Right ventricle myocardium inferior (tissue), 1 donor: Measurements from ENCODE around the gene CRTC3. TPM values are rescaled to one million over a fixed set of nuclear protein-coding genes. Genes with fewer than 3 reads are reported as not detected.

Experiments used
- ATAC-seq: fragments of 200-7000 bp; cut with Tn5 transposase; one replicate; pipeline ENCODE4 v1.9.1; 2020; ENCODE audit warnings: mild to moderate bottlenecking, moderate library complexity
- DNase-seq: peaks from one replicate; pipeline ENCODE4 v3.0.0; 2021; ENCODE audit errors: missing footprints
- intact Hi-C: fragments of 100-400 bp; cut with DNase I; formaldehyde crosslinking; loops from one replicate; pipeline ENCODE4 v1.11.0; 2022
- total RNA-seq: library from RNA; stranded (reverse); fragmentation: NEBNext Ultra II Directional; extraction: Animal tissue kit (Norgen Biotek cat#: 25700); gene quantifications from one replicate; pipeline ENCODE4 v1.2.1, GENCODE V29; 2021
- donor health status: DM: no; HTN: yes; CAD: no; lungs with severe emphysema.

Gene CRTC3
- total RNA-seq, 1 donor from 2014 or later, result 25.8 TPM

GRCh38 chr15:90557186-90558084 lies 27.7 kb downstream of the CRTC3 start:
- DNase-seq (peak; percentile 92), ATAC-seq (peak; percentile 84)
- intact Hi-C loops, result no loop called here

- ATAC-seq, result peak; percentile 32
- intact Hi-C loops, result no loop called here
- no peak for DNase-seq
These were observed 28.4 kb downstream of the CRTC3 start for GRCh38 chr15:90558171-90558573.

GRCh38 chr15:90559119-90559518 lies 29.4 kb downstream of the CRTC3 start:
- DNase-seq (no peak), ATAC-seq (no peak)
- intact Hi-C loops, result no loop called here

- peak; percentile 73 for ATAC-seq
- no peak for DNase-seq
- intact Hi-C loops, result loop anchor here (2.0 kb wide), 1 partner anchor 30 kb away; no protein-coding TSS in a partner anchor
These were observed 30.6 kb downstream of the CRTC3 start for GRCh38 chr15:90560229-90560776.

GRCh38 chr15:90561344-90562244 lies 31.9 kb downstream of the CRTC3 start:
- intact Hi-C loops, result loop anchor here (2.0 kb wide), 1 partner anchor 31 kb away; no protein-coding TSS in a partner anchor
- DNase-seq (no peak), ATAC-seq (no peak)

- no peak for ATAC-seq
- intact Hi-C loops, result no loop called here
- DNase-seq, result no peak
These were observed 32.9 kb downstream of the CRTC3 start for GRCh38 chr15:90562669-90563068.

- no peak for ATAC-seq
- intact Hi-C loops, result no loop called here
- no peak for DNase-seq
These were observed 33.7 kb downstream of the CRTC3 start for GRCh38 chr15:90563463-90563862.

- ATAC-seq, result no peak
- DNase-seq, result no peak
- intact Hi-C loops, result no loop called here
These were observed 34.3 kb downstream of the CRTC3 start for GRCh38 chr15:90564051-90564450.

- ATAC-seq (no peak), DNase-seq (no peak)
- intact Hi-C loops, result no loop called here
These were observed 34.9 kb downstream of the CRTC3 start for GRCh38 chr15:90564590-90564989.

- no peak for ATAC-seq
- intact Hi-C loops, result no loop called here
- DNase-seq, result no peak
These were observed 36.1 kb downstream of the CRTC3 start for GRCh38 chr15:90565866-90566265.

- intact Hi-C loops, result no loop called here
- ATAC-seq, result no peak
- no peak for DNase-seq
These were observed 40.9 kb downstream of the CRTC3 start for GRCh38 chr15:90570643-90571042.

GRCh38 chr15:90571063-90571541 lies 41.4 kb downstream of the CRTC3 start:
- intact Hi-C loops, result no loop called here
- ATAC-seq (peak; percentile 83), DNase-seq (no peak)

GRCh38 chr15:90572893-90573292 lies 43.2 kb downstream of the CRTC3 start:
- ATAC-seq, result no peak
- intact Hi-C loops, result no loop called here
- no peak for DNase-seq

- no peak for DNase-seq
- intact Hi-C loops, result no loop called here
- ATAC-seq, result no peak
These were observed 47.1 kb downstream of the CRTC3 start for GRCh38 chr15:90576711-90577389.

GRCh38 chr15:90579213-90579612 lies 49.5 kb downstream of the CRTC3 start:
- no peak for ATAC-seq
- DNase-seq, result no peak
- intact Hi-C loops, result no loop called here

GRCh38 chr15:90580099-90580498 lies 50.4 kb downstream of the CRTC3 start:
- DNase-seq (no peak), ATAC-seq (no peak)
- intact Hi-C loops, result no loop called here

- ATAC-seq (no peak), DNase-seq (no peak)
- intact Hi-C loops, result no loop called here
These were observed 50.8 kb downstream of the CRTC3 start for GRCh38 chr15:90580541-90580940.

- ATAC-seq (peak; percentile 47), DNase-seq (no peak)
- intact Hi-C loops, result no loop called here
These were observed 51.2 kb downstream of the CRTC3 start for GRCh38 chr15:90580946-90581345.
